AG20443 (cell line): ENCODE results near the gene HSP90AA1.

ENCODE experiments used
- DNase-seq: peaks from one replicate; pipeline ENCODE4 v3.0.0; 2012; ENCODE audit warnings: low spot score, mixed read lengths

The HSP90AA1 gene

DNA sequence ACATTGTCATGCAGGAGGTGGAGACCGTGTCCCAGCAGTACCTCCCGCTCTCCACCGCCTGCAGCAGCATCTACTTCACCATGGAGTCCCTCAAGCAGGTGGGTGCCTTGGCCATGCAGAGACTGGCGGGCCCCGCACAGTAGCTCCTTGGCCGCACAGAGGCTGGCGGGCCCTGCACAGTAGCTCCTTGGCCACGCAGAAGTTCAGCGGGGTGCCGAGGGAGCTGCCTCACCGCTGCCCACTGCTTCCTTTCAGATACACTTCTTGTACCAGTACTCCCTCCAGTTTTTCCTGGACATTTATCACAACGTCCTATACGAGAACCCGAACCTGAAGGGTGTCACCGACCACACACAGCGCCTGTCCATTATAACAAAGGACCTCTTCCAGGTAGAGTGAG is 47.7 kb downstream of the HSP90AA1 start:
- DNase-seq, result no peak

- DNase-seq, result no peak
Observed at GRCh38 chr14:102037686-102038085, 49.2 kb downstream of the HSP90AA1 start.

DNA sequence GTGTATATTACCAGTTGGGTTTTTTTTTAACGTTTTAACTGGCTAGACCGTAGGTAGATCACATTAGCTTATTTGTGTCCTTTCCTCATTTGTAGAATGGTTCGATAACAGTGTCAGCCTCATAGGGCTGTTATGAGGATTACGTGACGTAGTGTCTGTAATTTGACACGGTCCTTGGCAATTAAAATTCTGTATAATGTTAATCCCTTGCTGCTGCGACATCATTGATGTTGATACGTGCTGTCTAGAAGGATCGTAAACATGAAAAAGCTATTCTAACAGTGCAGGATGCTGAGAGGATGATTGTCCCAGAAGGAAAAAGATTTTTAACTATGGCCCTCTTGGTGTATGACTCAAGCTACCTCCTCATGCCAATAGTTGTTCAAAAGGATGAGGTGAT is 50.9 kb downstream of the HSP90AA1 start:
- DNase-seq, result no peak

DNA sequence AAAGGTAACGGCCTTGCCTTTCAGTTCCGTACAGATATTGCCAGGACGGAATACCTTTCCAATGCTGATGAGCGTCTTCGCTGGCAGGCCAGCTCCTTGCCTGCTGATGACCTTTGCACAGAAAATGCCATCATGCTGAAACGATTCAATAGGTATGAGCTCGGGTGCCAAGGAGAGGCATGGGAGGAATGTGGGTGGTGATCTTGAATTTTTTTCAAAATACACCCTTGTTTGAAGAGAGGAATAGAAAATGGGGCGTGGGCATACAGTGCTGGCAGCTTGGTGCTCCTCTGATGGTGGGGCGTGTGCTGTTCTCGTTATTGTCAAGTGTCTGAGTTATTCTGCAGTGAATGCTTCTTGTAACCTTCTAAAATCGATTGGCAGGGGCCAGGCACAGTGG is 52.5 kb downstream of the HSP90AA1 start:
- no peak for DNase-seq

DNA sequence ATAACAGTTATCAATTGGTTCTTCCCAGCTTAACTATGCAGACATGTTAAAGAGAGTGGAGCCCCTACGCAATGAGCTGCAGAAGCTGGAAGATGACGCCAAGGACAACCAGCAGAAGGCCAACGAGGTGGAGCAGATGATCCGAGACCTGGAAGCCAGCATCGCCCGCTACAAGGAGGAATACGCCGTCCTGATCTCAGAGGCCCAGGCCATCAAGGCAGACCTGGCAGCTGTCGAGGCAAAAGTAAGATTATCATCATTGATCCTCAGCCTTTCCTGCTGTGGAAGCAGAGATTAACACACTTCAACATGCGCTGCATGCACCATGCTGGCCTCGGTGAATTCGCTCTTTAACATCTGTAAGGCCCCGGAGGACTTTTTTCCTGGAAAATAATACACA is 53.6 kb downstream of the HSP90AA1 start:
- no peak for DNase-seq
